OCI-LY1 (cell line): ENCODE data around the gene PTMS.

ENCODE experiments used
- H2AFZ ChIP-seq: fragments of 200-600 bp; sonication (generic), shearing (Covaris generic); 2 replicates; pipeline ENCODE4 v1.6.0; 2014; ENCODE audit warnings: antibody characterized with exemption, mild to moderate bottlenecking, low read length
- H3F3A ChIP-seq: fragments of 200-600 bp; sonication (generic), shearing (Covaris generic); 2 replicates; pipeline ENCODE4 v1.6.0; 2014; ENCODE audit warnings: mild to moderate bottlenecking, antibody characterized with exemption, low read length, moderate library complexity; ENCODE audit not compliant: insufficient read depth
- H3K27ac ChIP-seq: fragments of 200-600 bp; sonication (generic); 2 replicates; pipeline ENCODE4 v1.5.1; 2014; ENCODE audit warnings: low read length, mixed run types, mild to moderate bottlenecking, low read depth; ENCODE audit not compliant: poor library complexity, severe bottlenecking
- H3K27me3 ChIP-seq: fragments of 200-600 bp; sonication (generic); 2 replicates; pipeline ENCODE4 v1.6.0; 2014; ENCODE audit warnings: antibody characterized with exemption, mild to moderate bottlenecking, low read length, moderate library complexity; ENCODE audit not compliant: insufficient read depth
- H3K36me3 ChIP-seq: fragments of 200-600 bp; sonication (generic); 2 replicates; pipeline ENCODE4 v1.6.1; 2014; ENCODE audit warnings: mild to moderate bottlenecking, antibody characterized with exemption, low read length, moderate library complexity, mixed read lengths; ENCODE audit not compliant: insufficient read depth
- H3K4me1 ChIP-seq: fragments of 200-600 bp; sonication (generic); 2 replicates; pipeline ENCODE4 v1.5.1; 2014; ENCODE audit warnings: mild to moderate bottlenecking, low read length, moderate library complexity; ENCODE audit not compliant: insufficient read depth, severe bottlenecking
- H3K4me2 ChIP-seq: fragments of 200-600 bp; sonication (generic), shearing (Covaris generic); 2 replicates; pipeline ENCODE4 v1.6.1; 2014; ENCODE audit warnings: low read length
- H3K4me3 ChIP-seq: fragments of 200-600 bp; sonication (generic); 2 replicates; pipeline ENCODE4 v1.5.1; 2014; ENCODE audit warnings: low read length, low read depth, mild to moderate bottlenecking, mixed read lengths; ENCODE audit not compliant: poor library complexity, severe bottlenecking
- H3K79me2 ChIP-seq: fragments of 200-600 bp; shearing (Covaris generic); 2 replicates; pipeline ENCODE4 v1.6.1; 2016; ENCODE audit warnings: mixed run types, low read length, mixed read lengths; ENCODE audit not compliant: insufficient read depth
- H3K9ac ChIP-seq: fragments of 200-600 bp; sonication (generic), shearing (Covaris generic); 2 replicates; pipeline ENCODE4 v1.6.1; 2014; ENCODE audit warnings: mild to moderate bottlenecking, low read length, mixed read lengths
- H3K9me2 ChIP-seq: fragments of 200-600 bp; sonication (generic), shearing (Covaris generic); 2 replicates; pipeline ENCODE4 v1.6.1; 2014; ENCODE audit warnings: low read depth, mild to moderate bottlenecking, low read length, mixed read lengths
- H3K9me3 ChIP-seq: fragments of 200-600 bp; shearing (Covaris generic); 2 replicates; pipeline ENCODE4 v1.6.1; 2014; ENCODE audit warnings: low read length, mixed read lengths
- H4K20me1 ChIP-seq: fragments of 200-600 bp; sonication (generic), shearing (Covaris generic); 2 replicates; pipeline ENCODE4 v1.6.0; 2016; ENCODE audit warnings: mild to moderate bottlenecking, low read length; ENCODE audit not compliant: insufficient read depth
- EZH2 ChIP-seq: fragments of 200-600 bp; sonication (generic), shearing (Covaris generic); IDR thresholded peaks from 2 replicates; pipeline ENCODE4 v1.8.0; 2017; ENCODE audit warnings: borderline replicate concordance, mixed run types, mild to moderate bottlenecking, antibody characterized with exemption, low read length, moderate library complexity, mixed read lengths
- TF ChIP-seq, protein P1 (sequence below): fragments of 200-600 bp; sonication (generic), shearing (Covaris generic); IDR thresholded peaks from 2 replicates; pipeline ENCODE4 v1.5.1; 2017; ENCODE audit warnings: mild to moderate bottlenecking, antibody characterized with exemption, low read length, moderate library complexity, mixed read lengths

The PTMS gene

DNA sequence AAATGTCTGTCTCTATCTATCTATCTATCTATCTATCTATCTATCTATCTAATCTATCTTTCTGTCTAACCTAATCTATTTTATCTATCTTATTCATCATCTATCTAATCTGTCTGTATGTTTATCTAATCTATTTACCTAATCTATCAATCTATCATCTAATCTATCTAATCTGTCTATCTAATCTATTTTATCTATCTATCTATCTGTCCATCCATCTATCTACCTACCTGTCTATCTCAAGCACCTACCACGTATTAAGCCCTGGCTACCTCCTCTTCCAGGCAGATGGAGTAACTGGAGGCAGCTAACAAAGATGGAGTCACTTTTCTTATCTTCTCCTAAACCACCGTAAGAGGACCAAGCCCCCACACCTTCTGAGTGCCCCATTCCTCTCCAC, 28.9 kb downstream of the PTMS start:
- H2AFZ ChIP-seq: no peak overlapping the region
- H3K27ac ChIP-seq: no peak overlapping the region
- TF ChIP-seq, protein P1, sequence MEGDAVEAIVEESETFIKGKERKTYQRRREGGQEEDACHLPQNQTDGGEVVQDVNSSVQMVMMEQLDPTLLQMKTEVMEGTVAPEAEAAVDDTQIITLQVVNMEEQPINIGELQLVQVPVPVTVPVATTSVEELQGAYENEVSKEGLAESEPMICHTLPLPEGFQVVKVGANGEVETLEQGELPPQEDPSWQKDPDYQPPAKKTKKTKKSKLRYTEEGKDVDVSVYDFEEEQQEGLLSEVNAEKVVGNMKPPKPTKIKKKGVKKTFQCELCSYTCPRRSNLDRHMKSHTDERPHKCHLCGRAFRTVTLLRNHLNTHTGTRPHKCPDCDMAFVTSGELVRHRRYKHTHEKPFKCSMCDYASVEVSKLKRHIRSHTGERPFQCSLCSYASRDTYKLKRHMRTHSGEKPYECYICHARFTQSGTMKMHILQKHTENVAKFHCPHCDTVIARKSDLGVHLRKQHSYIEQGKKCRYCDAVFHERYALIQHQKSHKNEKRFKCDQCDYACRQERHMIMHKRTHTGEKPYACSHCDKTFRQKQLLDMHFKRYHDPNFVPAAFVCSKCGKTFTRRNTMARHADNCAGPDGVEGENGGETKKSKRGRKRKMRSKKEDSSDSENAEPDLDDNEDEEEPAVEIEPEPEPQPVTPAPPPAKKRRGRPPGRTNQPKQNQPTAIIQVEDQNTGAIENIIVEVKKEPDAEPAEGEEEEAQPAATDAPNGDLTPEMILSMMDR: no peak
- no peak for TF ChIP-seq EZH2
- H3F3A ChIP-seq: no peaks in the 10 kb centered on the region
- no peaks in the 10 kb centered on the region for H3K9me3 ChIP-seq
- no peak overlapping the region for H3K9ac ChIP-seq
- no peaks in the 10 kb centered on the region for H3K79me2 ChIP-seq
- peaks cover 9% of the 10 kb centered on the region for H3K27me3 ChIP-seq
- no peak overlapping the region for H3K4me3 ChIP-seq
- no peaks in the 10 kb centered on the region for H3K36me3 ChIP-seq
- H3K4me2 ChIP-seq: no peak overlapping the region
- no peaks in the 10 kb centered on the region for H3K4me1 ChIP-seq
- no peaks in the 10 kb centered on the region for H3K9me2 ChIP-seq
- no peaks in the 10 kb centered on the region for H4K20me1 ChIP-seq

DNA sequence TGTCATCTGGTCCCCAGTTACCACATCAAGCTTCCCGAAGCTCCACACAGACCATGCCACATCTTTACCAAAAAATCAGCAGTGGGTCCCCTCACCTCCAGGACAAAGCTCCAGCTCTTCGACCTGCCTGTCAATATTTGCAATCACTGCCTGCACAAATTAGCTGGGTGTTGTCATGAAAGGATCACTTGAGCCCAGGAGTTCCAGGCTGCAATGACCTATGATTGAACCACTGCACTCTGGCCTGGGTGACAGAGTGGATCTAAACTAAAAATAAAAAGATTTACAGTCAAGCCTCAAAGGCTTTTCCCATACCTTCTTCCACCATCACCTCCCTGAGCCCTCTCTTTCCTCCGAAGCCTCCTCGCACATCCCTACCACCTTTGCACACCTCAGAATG, 30.4 kb downstream of the PTMS start:
- H3K27ac ChIP-seq: no peak overlapping the region
- H3K4me2 ChIP-seq: no peak overlapping the region
- no peaks in the 10 kb centered on the region for H3F3A ChIP-seq
- H2AFZ ChIP-seq: no peak overlapping the region
- H3K9ac ChIP-seq: no peak overlapping the region
- no peak for TF ChIP-seq EZH2
- TF ChIP-seq, protein P1: no peak
- no peaks in the 10 kb centered on the region for H3K9me3 ChIP-seq
- H4K20me1 ChIP-seq: no peaks in the 10 kb centered on the region
- no peaks in the 10 kb centered on the region for H3K36me3 ChIP-seq
- H3K4me1 ChIP-seq: no peaks in the 10 kb centered on the region
- H3K4me3 ChIP-seq: no peak overlapping the region
- peaks cover 9% of the 10 kb centered on the region for H3K27me3 ChIP-seq
- H3K9me2 ChIP-seq: no peaks in the 10 kb centered on the region
- H3K79me2 ChIP-seq: no peaks in the 10 kb centered on the region

DNA sequence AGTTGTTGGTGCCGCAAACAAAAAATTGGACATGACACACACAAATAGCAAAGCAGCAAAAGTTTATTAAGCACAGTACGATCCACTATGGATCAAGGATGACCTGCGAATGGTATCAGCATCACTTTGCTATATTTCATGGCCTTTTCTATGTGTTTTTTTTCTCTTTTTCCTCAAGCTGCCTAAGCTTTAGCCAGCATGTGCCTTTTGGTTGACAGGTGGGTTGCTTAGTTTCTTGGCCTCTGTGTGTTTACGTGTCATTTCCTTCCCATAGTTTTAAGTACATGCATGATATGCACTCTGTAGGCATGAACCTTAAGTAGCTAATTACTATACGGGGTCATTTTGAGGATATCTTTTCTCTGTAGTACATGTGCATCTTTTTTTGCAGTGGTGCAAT, 33.0 kb downstream of the PTMS start:
- Histone ChIP-seq H3K9ac (no peak overlapping the region), H3K9me3 (no peaks in the 10 kb centered on the region), H2AFZ (no peak overlapping the region), H3K27me3 (peaks cover 9% of the 10 kb centered on the region), H4K20me1 (no peaks in the 10 kb centered on the region), H3K9me2 (no peaks in the 10 kb centered on the region), H3F3A (no peaks in the 10 kb centered on the region), H3K27ac (no peak overlapping the region), H3K4me2 (no peak overlapping the region), H3K79me2 (no peaks in the 10 kb centered on the region), H3K4me1 (no peaks in the 10 kb centered on the region), H3K36me3 (no peaks in the 10 kb centered on the region; the same call in 1 of the 2 replicates), H3K4me3 (no peak overlapping the region)
- TF ChIP-seq EZH2: no peak
- TF ChIP-seq, protein P1: no peak
